HG03025 (cell line): ENCODE measurements around the gene TERB1.

ENCODE experiments used
- ATAC-seq: cut with Tn5 transposase; IDR thresholded peaks from one replicate; pipeline ENCODE4 v1.9.1; 2021; ENCODE audit warnings: mild to moderate bottlenecking, moderate library complexity; ENCODE audit not compliant: unreplicated experiment, low FRiP score

Gene TERB1

GRCh38 chr16:66801320-66802105 lies at the start of gene TERB1:
TSS of gene TERB1 (minus strand) at chr16:66801584. CDS start at chr16:66796798, 4,786 bp downstream.
- no peak for ATAC-seq

DNA sequence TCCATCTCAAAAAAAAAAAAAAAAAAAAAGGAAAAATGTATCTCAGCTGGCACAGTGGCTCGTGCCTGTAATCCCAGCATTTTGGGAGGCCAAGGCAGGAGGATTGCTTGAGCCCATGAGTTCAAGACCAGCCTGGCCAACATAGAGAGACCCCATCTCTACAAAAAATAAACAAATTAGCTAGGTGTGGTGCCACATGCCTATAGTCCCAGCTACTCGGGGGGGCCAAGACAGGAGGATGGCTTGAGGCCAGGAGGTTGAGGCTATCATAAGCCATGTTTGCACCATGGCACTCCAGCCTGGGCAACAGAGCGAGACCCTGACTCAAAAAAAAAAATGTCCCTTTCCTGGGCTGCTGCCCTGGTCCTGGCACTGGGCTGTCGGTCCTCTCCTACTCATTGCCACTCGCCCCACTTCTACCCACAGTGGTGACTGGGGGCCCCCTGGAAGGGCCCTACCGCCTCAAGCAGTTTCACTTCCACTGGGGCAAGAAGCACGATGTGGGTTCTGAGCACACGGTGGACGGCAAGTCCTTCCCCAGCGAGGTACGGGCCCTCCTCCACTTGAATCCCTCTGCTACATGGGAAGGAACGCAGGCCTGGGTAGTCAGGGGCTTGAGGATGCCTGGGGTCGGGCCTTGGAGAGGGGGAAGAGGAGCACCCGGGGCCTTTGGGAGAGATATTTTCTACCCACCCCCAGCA lies 48.9 kb upstream of the TERB1 start:
- ATAC-seq = no peak

DNA sequence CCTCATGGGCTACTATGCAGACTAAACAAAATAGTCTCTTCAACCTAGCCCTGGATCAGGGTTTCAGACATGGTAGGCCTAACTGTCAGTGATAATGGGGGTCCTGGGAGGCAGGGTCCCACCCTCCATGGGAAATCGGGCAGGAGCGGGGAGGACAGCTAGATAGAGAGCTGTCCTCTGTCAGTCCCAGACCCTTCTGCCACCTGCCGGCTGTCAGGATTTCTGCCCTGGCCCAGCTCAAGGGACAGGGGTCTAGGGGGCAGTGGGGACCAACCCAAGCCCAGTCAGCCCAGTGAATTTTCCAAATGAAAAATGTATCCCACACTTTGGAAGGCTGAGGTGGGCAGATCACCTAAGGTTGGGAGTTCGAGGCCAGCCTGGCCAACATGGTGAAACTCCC lies 48.2 kb upstream of the TERB1 start:
- ATAC-seq = no peak

- ATAC-seq = no peak
Measured at GRCh38 chr16:66849021-66849420, 47.6 kb upstream of the TERB1 start.

DNA sequence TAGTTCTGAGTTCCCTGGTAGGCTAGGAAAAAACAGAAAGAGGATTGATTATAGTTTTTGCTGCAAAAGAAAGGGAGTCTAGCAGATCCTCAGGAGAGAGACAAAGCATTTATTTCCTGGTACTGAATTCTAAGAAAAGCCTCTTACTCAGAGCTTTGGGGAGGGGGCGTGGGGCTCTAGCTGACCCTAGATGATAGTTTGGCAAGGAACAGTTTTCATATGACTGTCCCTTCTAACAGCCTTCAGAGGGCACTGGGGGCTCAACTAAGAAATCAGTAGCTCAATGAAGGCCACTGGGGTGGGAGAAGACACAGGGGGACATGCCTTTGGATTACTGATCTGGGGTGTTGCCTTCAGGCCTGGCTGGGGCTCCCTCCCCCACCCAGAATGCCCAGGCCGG lies 46.8 kb upstream of the TERB1 start:
- no peak for ATAC-seq

- no peak for ATAC-seq
Measured at GRCh38 chr16:66847533-66848067, 46.2 kb upstream of the TERB1 start.

DNA sequence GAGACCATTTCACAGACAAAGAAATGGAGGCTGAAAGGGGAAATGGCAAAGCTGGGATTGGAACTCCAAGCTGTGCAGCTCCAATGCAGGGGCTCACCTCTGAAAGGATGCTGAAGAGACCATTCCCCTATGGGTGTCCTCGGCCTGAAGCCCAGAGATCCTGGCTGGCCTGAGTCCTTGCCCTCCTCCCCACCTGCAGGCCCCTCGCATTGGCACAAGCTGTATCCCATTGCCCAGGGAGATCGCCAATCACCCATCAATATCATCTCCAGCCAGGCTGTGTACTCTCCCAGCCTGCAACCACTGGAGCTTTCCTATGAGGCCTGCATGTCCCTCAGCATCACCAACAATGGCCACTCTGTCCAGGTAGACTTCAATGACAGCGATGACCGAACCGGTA lies 45.4 kb upstream of the TERB1 start:
- no peak for ATAC-seq

GRCh38 chr16:66846266-66846665 lies 44.9 kb upstream of the TERB1 start:
- ATAC-seq = no peak

- ATAC-seq = no peak
Measured at GRCh38 chr16:66845791-66846221, 44.4 kb upstream of the TERB1 start.

DNA sequence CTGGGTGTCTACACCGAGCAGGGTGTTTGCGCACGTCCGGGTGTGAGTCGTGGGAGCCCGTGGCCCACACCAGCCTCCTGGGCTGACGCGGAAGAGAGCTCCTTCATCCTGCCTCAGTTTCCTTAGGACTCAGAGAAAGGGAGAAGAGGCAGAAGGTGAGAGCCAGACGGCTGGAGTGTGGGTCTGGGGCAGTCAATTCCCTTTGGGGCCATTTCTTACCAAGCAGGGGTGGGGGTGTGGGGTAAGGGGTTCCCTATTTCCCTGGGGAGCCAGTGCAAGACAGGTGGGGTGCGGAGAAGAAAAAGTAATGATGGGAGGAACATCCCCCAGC lies 43.7 kb upstream of the TERB1 start:
- no peak for ATAC-seq

DNA sequence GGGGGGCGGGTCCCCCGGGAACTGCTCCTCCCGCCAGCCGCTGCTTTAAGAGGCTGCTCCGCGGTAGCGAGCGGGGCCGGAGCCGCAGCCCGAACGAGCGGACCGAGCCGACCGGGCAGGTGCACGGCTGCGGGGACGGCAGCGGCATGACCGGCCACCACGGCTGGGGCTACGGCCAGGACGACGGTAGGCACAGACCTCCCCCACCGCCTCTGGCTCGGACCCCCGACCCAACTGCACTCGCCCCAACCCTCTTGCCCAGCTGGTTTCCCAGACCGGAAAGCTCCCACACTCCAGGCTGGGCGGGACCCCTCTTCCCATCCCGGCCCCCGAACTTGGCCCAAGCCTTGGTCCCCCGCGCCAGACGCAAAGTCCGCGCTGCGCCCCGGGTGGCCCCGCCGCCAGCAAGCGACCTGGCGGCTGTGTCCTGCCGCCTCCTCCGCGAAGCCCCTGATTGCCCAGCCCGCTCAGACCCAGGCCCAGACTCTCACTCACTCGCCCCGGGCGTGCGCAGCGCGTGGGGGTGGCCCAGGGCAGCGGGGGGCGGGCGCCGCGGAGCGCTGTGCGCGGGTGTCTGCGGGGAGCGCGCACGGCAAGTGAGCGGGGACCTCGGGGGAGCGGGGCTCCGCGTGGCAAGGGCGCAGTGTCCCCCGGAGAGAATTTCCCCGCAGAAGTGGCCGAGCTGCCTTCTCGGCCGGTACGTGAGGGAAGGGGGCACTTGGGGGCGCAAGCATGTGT lies 43.1 kb upstream of the TERB1 start, which contains the start of gene CA7:
Gene CA7, plus strand, starts transcription at position 73 of the 738 bp plus-strand sequence. Its CDS starts 74 bp downstream, at position 147.
- ATAC-seq = no peak

DNA sequence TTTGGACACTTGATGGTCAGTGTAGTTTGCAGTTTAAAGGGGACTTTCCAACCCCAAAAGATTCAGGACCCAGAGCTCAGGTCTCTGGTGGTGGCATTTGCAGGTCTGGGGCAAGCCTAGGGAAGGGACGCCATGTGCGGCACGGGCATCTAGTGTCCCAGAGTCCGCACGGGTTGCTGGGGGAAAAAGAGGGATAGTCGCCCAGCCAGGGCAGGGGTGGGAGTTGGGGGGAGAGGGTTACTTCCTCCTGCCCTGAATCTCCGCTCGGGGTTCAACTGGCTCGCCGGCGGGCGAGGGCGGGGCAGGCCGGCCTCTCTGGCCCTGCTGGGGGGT lies 42.6 kb upstream of the TERB1 start:
- no peak for ATAC-seq

DNA sequence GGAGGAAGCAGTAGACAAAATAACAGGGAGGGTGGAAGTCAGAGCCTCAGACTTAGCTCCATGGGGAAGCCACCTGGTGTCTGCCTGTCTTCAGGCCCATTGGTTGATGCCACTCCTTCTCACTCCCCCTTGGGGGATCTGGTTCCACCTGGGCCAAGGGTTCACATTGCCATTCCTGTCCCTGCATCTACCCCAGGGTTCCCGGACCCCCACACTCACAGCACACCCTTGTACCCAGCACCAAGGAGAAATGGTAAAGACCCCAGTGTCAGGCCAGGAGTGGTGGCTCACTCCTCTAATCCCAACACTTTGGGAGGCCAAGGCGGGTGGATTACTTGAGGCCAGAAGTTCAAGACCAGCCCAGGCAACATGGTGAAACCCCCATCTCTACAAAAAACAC lies 41.8 kb upstream of the TERB1 start:
- ATAC-seq = no peak

GRCh38 chr16:66842765-66843164 lies 41.4 kb upstream of the TERB1 start:
- ATAC-seq = no peak

- ATAC-seq = no peak
Measured at GRCh38 chr16:66841366-66841765, 40.0 kb upstream of the TERB1 start.

DNA sequence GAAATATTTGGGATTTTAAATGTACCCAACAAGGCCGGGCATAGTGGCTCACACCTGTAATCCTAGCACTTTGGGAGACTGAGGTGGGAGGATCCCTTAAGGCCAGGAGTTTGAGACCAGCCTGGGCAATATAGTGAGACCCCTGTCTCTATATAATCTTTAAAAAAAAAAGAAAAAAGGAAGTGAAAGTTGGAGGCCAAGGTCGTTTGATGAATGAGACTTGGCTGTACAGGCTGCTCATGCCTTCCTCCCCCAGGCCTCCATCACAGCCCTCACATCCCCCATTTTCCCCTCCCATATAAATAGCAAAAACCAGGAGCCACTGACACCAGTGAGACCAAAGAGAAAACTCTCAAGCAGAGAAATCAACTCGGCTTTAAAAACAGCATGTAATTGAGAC lies 39.5 kb upstream of the TERB1 start:
- no peak for ATAC-seq

- no peak for ATAC-seq
Measured at GRCh38 chr16:66834746-66835145, 33.4 kb upstream of the TERB1 start.

- ATAC-seq = no peak
Measured at GRCh38 chr16:66832661-66833305, 31.4 kb upstream of the TERB1 start.

- no peak for ATAC-seq
Measured at GRCh38 chr16:66832190-66832589, 30.8 kb upstream of the TERB1 start.
